Dermis blood vessel endothelial cell (primary cell): ENCODE data around the gene CCDC61. TPM values are rescaled to one million over a fixed set of nuclear protein-coding genes. Genes with fewer than 3 reads are reported as not detected.

Experiments used
- DNase-seq: peaks from one replicate; pipeline ENCODE4 v3.0.0; 2010
- total RNA-seq: library from RNA; depleted of rRNA; stranded (reverse); fragments of >200 nt; gene quantifications from 2 replicates; pipeline ENCODE4 v1.2.3, GENCODE V29; 2014

The CCDC61 gene
- total RNA-seq, 1 donor from 2014 or later = 7.3 TPM

- DNase-seq = no peak
Measured at GRCh38 chr19:46043519-46043918, 48.3 kb downstream of the CCDC61 start.

- no peak for DNase-seq
Measured at GRCh38 chr19:46049597-46049996, 54.3 kb downstream of the CCDC61 start.

- no peak for DNase-seq
Measured at GRCh38 chr19:46052896-46053295, 57.6 kb downstream of the CCDC61 start.

DNA sequence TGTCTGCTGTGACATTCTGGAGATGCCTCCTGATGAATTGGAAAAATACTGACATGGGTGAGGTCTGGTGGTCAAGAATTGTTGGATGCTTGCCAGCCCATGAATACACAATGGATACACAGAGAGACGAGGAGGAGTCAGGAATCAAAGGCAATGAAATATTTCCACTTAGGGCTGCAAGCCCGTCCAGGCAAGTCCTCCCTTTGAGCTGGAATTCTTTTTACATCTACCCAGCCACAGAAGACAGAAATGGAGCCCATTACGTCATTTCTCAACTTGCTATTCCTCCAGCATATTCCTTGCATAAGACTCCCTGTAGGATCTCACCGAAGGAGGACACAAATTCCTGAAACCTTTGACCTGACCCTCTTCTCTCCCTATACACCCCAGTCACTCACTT, 61.3 kb downstream of the CCDC61 start:
- DNase-seq = no peak

DNA sequence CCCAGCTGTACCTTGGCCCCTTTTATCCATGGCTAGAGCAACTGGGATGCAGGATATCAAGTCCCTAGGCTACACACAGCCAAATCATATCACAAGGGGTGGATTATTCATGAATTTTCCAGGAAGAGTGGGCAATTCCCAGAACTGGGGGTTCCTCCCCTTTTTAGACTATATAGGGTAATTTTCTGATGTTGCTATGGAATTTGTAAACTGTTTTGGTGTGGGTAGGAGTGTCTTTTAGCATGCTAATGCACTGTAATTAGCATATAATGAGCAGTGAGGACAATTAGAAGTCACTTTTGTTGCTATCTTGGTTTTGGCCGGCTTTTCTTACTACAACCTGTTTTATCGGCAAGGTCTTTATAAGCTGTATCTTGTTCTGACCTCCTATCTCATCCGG, 63.5 kb downstream of the CCDC61 start:
- DNase-seq = no peak

- DNase-seq = no peak
Measured at GRCh38 chr19:46060012-46060411, 64.7 kb downstream of the CCDC61 start.

- no peak for DNase-seq
Measured at GRCh38 chr19:46063201-46063600, 67.9 kb downstream of the CCDC61 start.

DNA sequence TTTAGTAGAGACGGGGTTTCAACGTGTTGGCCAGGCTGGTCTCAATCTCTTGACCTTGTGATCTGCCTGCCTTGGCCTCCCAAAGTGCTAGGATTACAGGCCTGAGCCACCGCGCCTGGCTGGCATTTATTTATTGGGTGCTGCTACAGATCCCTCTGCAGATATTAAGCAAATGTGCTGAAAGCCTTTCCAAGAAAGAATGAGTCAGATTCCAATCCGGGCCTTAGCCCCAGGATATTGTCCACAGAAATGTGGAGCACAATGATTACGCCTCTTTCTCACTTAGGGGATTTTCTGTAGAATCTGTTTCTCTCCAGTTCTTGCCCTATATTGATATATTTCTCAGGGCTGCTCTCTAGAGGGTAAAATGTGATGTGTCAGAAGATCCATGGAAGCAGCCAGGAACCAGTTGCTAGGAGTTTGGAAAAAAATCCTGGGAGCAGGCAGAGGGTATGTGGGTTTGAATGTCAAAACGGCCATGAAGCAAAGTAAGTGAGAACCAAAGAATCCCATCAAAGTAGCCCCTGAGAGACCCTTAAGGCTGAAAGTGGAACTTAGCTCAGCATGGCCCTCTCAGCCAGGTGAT, 70.3 kb downstream of the CCDC61 start:
- no peak for DNase-seq

DNA sequence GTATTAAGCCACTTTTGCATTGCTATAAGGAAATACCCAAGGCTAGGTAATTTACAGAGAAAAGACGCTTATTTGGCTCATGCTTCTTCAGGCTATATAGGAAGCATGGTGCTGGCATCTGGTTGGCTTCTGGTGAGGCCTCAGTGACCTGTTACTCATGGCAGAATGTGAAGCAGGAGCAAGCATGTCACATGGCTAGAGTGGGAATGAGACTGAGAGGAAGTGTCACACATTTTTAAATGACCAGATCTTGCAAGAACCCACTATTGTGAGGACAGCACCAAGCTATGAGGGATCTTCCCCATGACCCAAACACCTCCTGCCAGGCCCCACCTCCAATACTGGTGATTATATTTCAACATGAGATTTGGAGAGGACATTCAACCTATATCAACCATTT, 71.2 kb downstream of the CCDC61 start:
- no peak for DNase-seq

DNA sequence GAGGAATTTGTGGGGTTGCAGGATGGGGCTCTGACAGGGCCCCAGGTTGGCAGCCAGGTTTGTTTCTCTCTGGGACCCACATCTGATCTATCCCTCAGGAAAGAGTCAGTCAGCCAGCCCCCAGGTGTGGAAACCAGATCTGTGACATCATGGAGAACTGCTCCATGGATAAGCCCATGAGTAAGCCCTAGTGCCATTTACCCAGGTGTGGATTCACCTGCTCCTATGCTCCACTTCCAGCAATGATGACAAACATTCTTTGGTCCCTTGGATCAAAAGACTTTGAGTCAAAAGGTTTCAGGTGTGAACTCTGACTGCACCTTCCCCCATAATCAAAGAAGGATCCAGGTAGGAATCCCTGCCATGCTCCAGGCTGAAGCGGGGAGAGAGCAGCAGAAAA, 72.4 kb downstream of the CCDC61 start:
- DNase-seq = no peak

Other genes with a start within 250 kb of the CCDC61 start
- gene SIX5, start 226.2 kb upstream of the CCDC61 start, total RNA-seq = 9.8 and 11.7 TPM in 2 replicates
- gene DMPK, start 213.0 kb upstream of the CCDC61 start, total RNA-seq = 10.9 and 12.4 TPM in 2 replicates
- 28.8 and 31.7 TPM in 2 replicates for gene DMWD, start 202.6 kb upstream of the CCDC61 start, total RNA-seq
- gene RSPH6A, start 180.2 kb upstream of the CCDC61 start, total RNA-seq = under 0.01 and 0.05 TPM in 2 replicates
- 32.7 and 55.1 TPM in 2 replicates for gene SYMPK, start 132.3 kb upstream of the CCDC61 start, total RNA-seq
- 0.14 TPM in 1 of 2 replicates, not detected in the other for gene FOXA3, start 131.1 kb upstream of the CCDC61 start, total RNA-seq
- 31.6 and 32.7 TPM in 2 replicates for gene IRF2BP1, start 109.3 kb upstream of the CCDC61 start, total RNA-seq
- 1.4 and 2.7 TPM in 2 replicates for gene MYPOP, start 92.9 kb upstream of the CCDC61 start, total RNA-seq
- gene NANOS2, start 80.7 kb upstream of the CCDC61 start, total RNA-seq = not detected in 2 replicates
- gene NOVA2, start 21.6 kb upstream of the CCDC61 start, total RNA-seq = 7.0 and 16.9 TPM in 2 replicates
- not detected in 2 replicates for gene PGLYRP1, start 27.6 kb downstream of the CCDC61 start, total RNA-seq
- not detected in 2 replicates for gene IGFL4, start 45.5 kb downstream of the CCDC61 start, total RNA-seq
- gene IGFL3, start 129.2 kb downstream of the CCDC61 start, total RNA-seq = not detected in 2 replicates
- gene IGFL2, start 152.8 kb downstream of the CCDC61 start, total RNA-seq = not detected in 2 replicates
- not detected in 2 replicates for gene IGFL1, start 234.3 kb downstream of the CCDC61 start, total RNA-seq